SK-N-SH (cell line): ENCODE measurements around the gene POLD2.

Experiments used
- EP300 ChIP-seq, 2 experiments: IDR thresholded peaks; 2 replicates each; pipeline versions ENCODE4 v1.4.0 to v1.6.1; 2012; ENCODE audit warnings: borderline replicate concordance in 1 of 2, low read depth in 1 of 2, low read length in 1 of 2
- GABPA ChIP-seq: IDR thresholded peaks from 2 replicates; pipeline ENCODE4 v1.4.0; 2012; ENCODE audit warnings: low read depth, mild to moderate bottlenecking
- GATA2 ChIP-seq: sonication (generic); formaldehyde crosslinking; IDR thresholded peaks from 2 replicates; pipeline ENCODE4 v1.5.0; 2020; ENCODE audit warnings: mild to moderate bottlenecking, missing genetic modification reagents
- MXI1 ChIP-seq: IDR thresholded peaks from 2 replicates; pipeline ENCODE4 v1.6.1; 2012; ENCODE audit warnings: mild to moderate bottlenecking, low read depth, low read length, improper control_type of control experiment
- NFIC ChIP-seq: IDR thresholded peaks from 2 replicates; pipeline ENCODE4 v1.4.0; 2012; ENCODE audit warnings: borderline replicate concordance
- POLR2AphosphoS5 ChIP-seq: IDR thresholded peaks from 2 replicates; pipeline ENCODE4 v1.6.1; 2012; ENCODE audit warnings: low read depth, low read length
- TCF12 ChIP-seq: IDR thresholded peaks from 2 replicates; pipeline ENCODE4 v1.4.0; 2012
- TF ChIP-seq, protein P1 (sequence below): IDR thresholded peaks from 2 replicates; pipeline ENCODE4 v1.4.0; 2012; ENCODE audit warnings: low read depth, borderline replicate concordance
- TF ChIP-seq, protein P2 (sequence below): fragments of 200-600 bp; sonication (generic); IDR thresholded peaks from 2 replicates; pipeline ENCODE4 v1.6.1; 2017; ENCODE audit warnings: antibody characterized with exemption, mild to moderate bottlenecking, moderate library complexity
- TF ChIP-seq, protein P3 (sequence below): IDR thresholded peaks from 2 replicates; pipeline ENCODE4 v1.6.1; 2012; ENCODE audit warnings: mild to moderate bottlenecking, low read depth, low read length, moderate library complexity

DNA sequence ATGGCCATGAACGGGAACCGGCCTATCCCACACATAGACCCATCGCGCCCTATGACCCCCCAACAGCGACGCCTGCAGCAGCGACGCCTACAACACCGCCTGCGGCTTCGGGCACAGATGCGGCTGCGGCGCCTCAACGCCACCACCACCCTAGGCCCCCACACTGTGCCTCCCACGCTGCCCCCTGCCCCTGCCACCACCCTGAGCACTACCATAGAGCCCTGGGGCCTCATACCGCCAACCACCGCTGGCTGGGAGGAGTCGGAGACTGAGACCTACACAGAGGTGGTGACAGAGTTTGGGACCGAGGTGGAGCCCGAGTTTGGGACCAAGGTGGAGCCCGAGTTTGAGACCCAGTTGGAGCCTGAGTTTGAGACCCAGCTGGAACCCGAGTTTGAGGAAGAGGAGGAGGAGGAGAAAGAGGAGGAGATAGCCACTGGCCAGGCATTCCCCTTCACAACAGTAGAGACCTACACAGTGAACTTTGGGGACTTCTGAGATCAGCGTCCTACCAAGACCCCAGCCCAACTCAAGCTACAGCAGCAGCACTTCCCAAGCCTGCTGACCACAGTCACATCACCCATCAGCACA is 9.5 kb downstream of the POLD2 start:
- TF ChIP-seq GABPA (no peak), TCF12 (no peak), EP300 (IDR thresholded peaks at IDR 0.05; ENCODE audit: borderline replicate concordance in 1 of 2, low read depth in 1 of 2, low read length in 1 of 2) (no peak), GATA2 (CRISPR knock-in tag) (no peak), NFIC (no peak), MXI1 (no peak), POLR2AphosphoS5 (no peak)
- TF ChIP-seq, protein P1, sequence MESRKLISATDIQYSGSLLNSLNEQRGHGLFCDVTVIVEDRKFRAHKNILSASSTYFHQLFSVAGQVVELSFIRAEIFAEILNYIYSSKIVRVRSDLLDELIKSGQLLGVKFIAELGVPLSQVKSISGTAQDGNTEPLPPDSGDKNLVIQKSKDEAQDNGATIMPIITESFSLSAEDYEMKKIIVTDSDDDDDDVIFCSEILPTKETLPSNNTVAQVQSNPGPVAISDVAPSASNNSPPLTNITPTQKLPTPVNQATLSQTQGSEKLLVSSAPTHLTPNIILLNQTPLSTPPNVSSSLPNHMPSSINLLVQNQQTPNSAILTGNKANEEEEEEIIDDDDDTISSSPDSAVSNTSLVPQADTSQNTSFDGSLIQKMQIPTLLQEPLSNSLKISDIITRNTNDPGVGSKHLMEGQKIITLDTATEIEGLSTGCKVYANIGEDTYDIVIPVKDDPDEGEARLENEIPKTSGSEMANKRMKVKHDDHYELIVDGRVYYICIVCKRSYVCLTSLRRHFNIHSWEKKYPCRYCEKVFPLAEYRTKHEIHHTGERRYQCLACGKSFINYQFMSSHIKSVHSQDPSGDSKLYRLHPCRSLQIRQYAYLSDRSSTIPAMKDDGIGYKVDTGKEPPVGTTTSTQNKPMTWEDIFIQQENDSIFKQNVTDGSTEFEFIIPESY, result no peak
- TF ChIP-seq, protein P2, sequence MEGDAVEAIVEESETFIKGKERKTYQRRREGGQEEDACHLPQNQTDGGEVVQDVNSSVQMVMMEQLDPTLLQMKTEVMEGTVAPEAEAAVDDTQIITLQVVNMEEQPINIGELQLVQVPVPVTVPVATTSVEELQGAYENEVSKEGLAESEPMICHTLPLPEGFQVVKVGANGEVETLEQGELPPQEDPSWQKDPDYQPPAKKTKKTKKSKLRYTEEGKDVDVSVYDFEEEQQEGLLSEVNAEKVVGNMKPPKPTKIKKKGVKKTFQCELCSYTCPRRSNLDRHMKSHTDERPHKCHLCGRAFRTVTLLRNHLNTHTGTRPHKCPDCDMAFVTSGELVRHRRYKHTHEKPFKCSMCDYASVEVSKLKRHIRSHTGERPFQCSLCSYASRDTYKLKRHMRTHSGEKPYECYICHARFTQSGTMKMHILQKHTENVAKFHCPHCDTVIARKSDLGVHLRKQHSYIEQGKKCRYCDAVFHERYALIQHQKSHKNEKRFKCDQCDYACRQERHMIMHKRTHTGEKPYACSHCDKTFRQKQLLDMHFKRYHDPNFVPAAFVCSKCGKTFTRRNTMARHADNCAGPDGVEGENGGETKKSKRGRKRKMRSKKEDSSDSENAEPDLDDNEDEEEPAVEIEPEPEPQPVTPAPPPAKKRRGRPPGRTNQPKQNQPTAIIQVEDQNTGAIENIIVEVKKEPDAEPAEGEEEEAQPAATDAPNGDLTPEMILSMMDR, result no peak
- TF ChIP-seq, protein P3, sequence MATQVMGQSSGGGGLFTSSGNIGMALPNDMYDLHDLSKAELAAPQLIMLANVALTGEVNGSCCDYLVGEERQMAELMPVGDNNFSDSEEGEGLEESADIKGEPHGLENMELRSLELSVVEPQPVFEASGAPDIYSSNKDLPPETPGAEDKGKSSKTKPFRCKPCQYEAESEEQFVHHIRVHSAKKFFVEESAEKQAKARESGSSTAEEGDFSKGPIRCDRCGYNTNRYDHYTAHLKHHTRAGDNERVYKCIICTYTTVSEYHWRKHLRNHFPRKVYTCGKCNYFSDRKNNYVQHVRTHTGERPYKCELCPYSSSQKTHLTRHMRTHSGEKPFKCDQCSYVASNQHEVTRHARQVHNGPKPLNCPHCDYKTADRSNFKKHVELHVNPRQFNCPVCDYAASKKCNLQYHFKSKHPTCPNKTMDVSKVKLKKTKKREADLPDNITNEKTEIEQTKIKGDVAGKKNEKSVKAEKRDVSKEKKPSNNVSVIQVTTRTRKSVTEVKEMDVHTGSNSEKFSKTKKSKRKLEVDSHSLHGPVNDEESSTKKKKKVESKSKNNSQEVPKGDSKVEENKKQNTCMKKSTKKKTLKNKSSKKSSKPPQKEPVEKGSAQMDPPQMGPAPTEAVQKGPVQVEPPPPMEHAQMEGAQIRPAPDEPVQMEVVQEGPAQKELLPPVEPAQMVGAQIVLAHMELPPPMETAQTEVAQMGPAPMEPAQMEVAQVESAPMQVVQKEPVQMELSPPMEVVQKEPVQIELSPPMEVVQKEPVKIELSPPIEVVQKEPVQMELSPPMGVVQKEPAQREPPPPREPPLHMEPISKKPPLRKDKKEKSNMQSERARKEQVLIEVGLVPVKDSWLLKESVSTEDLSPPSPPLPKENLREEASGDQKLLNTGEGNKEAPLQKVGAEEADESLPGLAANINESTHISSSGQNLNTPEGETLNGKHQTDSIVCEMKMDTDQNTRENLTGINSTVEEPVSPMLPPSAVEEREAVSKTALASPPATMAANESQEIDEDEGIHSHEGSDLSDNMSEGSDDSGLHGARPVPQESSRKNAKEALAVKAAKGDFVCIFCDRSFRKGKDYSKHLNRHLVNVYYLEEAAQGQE, result no peak
